HAP-1 (cell line): Measurements from ENCODE around the gene MCM3.
A peak's percentile ranks its signal among the peaks of the same experiment; 100 is the strongest.

ENCODE experiments used
- DNase-seq, 2 experiments: peaks; one replicate each; pipeline ENCODE4 v3.0.0-alpha.2; 2016 to 2020; ENCODE audit warnings: low spot score in 2 of 2
- H3K27me3 ChIP-seq: fragments of 250-450 bp; sonication (Bioruptor Pico); 2 replicates; pipeline ENCODE4 v1.5.1; 2020; ENCODE audit warnings: low read depth, mild to moderate bottlenecking, moderate library complexity
- H3K36me3 ChIP-seq: fragments of 250-450 bp; sonication (Bioruptor Pico); replicated peaks from 2 replicates; pipeline ENCODE4 v1.5.1; 2020; ENCODE audit warnings: mild to moderate bottlenecking
- H3K4me1 ChIP-seq: fragments of 250-450 bp; sonication (Bioruptor Pico); 2 replicates; pipeline ENCODE4 v1.5.1; 2020; ENCODE audit warnings: mild to moderate bottlenecking
- H3K4me3 ChIP-seq: fragments of 250-450 bp; sonication (Bioruptor Pico); 2 replicates; pipeline ENCODE4 v1.5.1; 2020; ENCODE audit warnings: mild to moderate bottlenecking, moderate library complexity
- H3K9me3 ChIP-seq: fragments of 250-450 bp; sonication (Bioruptor Pico); 2 replicates; pipeline ENCODE4 v1.5.1; 2020; ENCODE audit warnings: mild to moderate bottlenecking, moderate library complexity
- in situ Hi-C: fragments of 300-500 bp; cut with MboI; formaldehyde crosslinking; loops from 3 replicates; pipeline ENCODE4 v1.14.3; 2020; ENCODE audit warnings: low sequenced_read_pairs, inconsistent platforms, mixed read lengths

MCM3 gene

DNA sequence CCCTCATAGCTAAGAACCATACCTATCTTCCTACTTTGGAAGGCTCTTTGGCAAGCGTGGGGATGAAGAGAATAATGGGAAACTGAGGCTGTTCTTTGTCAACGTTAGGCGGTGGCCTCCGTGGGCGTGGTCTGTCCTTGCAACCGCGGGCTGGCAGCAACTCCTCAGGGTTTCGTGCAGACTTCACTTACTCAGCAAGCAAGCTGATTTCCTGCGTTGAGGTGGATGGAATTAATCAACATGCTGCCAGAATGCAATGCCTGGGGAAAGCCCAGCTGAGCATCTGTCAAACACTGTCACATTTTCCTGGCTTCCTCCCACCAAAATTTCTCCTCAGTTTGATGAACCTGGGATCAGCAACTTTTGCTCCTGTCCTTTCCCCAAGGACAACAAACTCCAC lies 31.0 kb downstream of the MCM3 start:
- Histone ChIP-seq H3K4me1 (no peaks in the 10 kb centered on the region), H3K27me3 (peaks cover 11% of the 10 kb centered on the region; the same call in 1 of the 2 replicates), H3K4me3 (no peak overlapping the region), H3K36me3 (no peaks in the 10 kb centered on the region), H3K9me3 (no peaks in the 10 kb centered on the region)
- in situ Hi-C loops: no loop called here
- no peak for DNase-seq

- no peak overlapping the region for H3K4me3 ChIP-seq
- H3K4me1 ChIP-seq: no peaks in the 10 kb centered on the region
- in situ Hi-C loops: no loop called here
- no peaks in the 10 kb centered on the region for H3K9me3 ChIP-seq
- H3K36me3 ChIP-seq: no peaks in the 10 kb centered on the region
- peaks cover 11% of the 10 kb centered on the region; the same call in 1 of the 2 replicates for H3K27me3 ChIP-seq
- DNase-seq: no peak
Observed at GRCh38 chr6:52251113-52251512, 33.4 kb downstream of the MCM3 start.

GRCh38 chr6:52249078-52249477 lies 35.5 kb downstream of the MCM3 start:
- DNase-seq: no peak
- no peaks in the 10 kb centered on the region for H3K36me3 ChIP-seq
- H3K4me3 ChIP-seq: no peak overlapping the region
- H3K4me1 ChIP-seq: no peaks in the 10 kb centered on the region
- in situ Hi-C loops: no loop called here
- H3K27me3 ChIP-seq: peaks cover 9% of the 10 kb centered on the region; the same call in 1 of the 2 replicates
- no peaks in the 10 kb centered on the region for H3K9me3 ChIP-seq

- H3K4me1 ChIP-seq: no peaks in the 10 kb centered on the region
- 0 out of 2 replicates have a peak, but pooled peaks cover 6% of the 10 kb centered on the region for H3K27me3 ChIP-seq
- H3K4me3 ChIP-seq: no peak overlapping the region
- DNase-seq: no peak
- in situ Hi-C loops: no loop called here
- no peaks in the 10 kb centered on the region for H3K36me3 ChIP-seq
- H3K9me3 ChIP-seq: no peaks in the 10 kb centered on the region
Observed at GRCh38 chr6:52245425-52245824, 39.1 kb downstream of the MCM3 start.

GRCh38 chr6:52244400-52244799 lies 40.1 kb downstream of the MCM3 start, which contains the start of gene IL17F:
Gene IL17F, minus strand, starts transcription at chr6:52244500. Its CDS starts 71 bp downstream, at chr6:52244429.
- no peak within 1 kb of the TSS for H3K4me3 ChIP-seq
- in situ Hi-C loops: no loop called here
- DNase-seq: no peak
- H3K9me3 ChIP-seq: no peaks in the 10 kb centered on the region
- H3K4me1 ChIP-seq: no peaks in the 10 kb centered on the region
- H3K27me3 ChIP-seq: 0 out of 2 replicates have a peak, but pooled peaks cover 3% of the 10 kb centered on the region
- no peaks in the 10 kb centered on the region for H3K36me3 ChIP-seq

GRCh38 chr6:52243282-52243893 lies 41.2 kb downstream of the MCM3 start:
- no peak overlapping the region for H3K4me3 ChIP-seq
- no peaks in the 10 kb centered on the region for H3K9me3 ChIP-seq
- no peak for DNase-seq
- H3K4me1 ChIP-seq: no peaks in the 10 kb centered on the region
- no peaks in the 10 kb centered on the region for H3K36me3 ChIP-seq
- in situ Hi-C loops: no loop called here
- H3K27me3 ChIP-seq: 0 out of 2 replicates have a peak, but pooled peaks cover 3% of the 10 kb centered on the region

DNA sequence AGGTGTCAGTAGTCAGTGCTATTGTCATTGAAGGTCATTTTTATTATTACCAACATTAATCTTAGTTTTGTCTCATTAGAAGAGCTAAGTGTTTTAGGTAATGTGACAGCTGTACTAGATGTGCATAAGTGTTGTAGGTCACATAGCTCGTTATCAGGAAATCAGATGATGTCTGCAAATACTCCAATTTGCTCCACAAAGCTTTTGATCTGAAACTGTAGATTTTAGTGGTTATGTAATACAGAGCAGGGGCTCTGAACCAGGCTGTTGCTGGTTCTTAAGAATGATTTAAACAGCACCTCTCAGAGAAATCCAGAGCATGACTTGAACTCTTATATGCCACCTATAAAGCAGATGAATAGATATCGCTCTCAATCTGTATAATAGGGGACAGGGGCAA lies 42.7 kb downstream of the MCM3 start:
- in situ Hi-C loops: no loop called here
- Histone ChIP-seq H3K4me3 (no peak overlapping the region), H3K27me3 (0 out of 2 replicates have a peak, but pooled peaks cover 3% of the 10 kb centered on the region), H3K36me3 (no peaks in the 10 kb centered on the region), H3K4me1 (no peaks in the 10 kb centered on the region), H3K9me3 (no peaks in the 10 kb centered on the region)
- no peak for DNase-seq

GRCh38 chr6:52233975-52234823 lies 50.3 kb downstream of the MCM3 start:
- DNase-seq: peak; percentile 66 to 67
- H3K4me1 ChIP-seq: no peaks in the 10 kb centered on the region
- no peaks in the 10 kb centered on the region for H3K36me3 ChIP-seq
- no peaks in the 10 kb centered on the region for H3K9me3 ChIP-seq
- H3K4me3 ChIP-seq: no peak overlapping the region
- in situ Hi-C loops: no loop called here
- H3K27me3 ChIP-seq: peaks cover 2% of the 10 kb centered on the region

DNA sequence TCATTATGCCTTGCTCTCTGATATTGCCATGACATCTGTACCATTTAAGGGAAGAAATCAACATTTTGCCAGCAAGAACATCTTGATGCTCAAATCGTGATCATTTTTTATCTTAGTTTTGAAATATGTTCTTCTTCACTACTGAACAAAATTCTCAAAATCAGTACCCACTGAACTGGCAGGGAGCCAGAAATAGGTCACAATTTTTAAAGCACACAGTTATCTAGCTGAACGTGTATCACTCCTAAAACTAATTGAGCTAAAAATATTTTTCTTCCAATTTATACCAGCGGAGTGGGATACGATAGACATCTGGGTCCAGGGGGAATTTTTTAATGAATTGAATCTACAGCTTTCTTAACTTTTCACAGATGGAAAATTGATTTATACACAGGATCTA lies 51.5 kb downstream of the MCM3 start:
- no peak for DNase-seq
- in situ Hi-C loops: no loop called here

GRCh38 chr6:52231406-52232127 lies 53.0 kb downstream of the MCM3 start:
- Histone ChIP-seq H3K4me3 (no peak overlapping the region), H3K36me3 (no peaks in the 10 kb centered on the region), H3K9me3 (no peaks in the 10 kb centered on the region), H3K27me3 (peaks cover 2% of the 10 kb centered on the region), H3K4me1 (no peaks in the 10 kb centered on the region)
- DNase-seq: no peak
- in situ Hi-C loops: no loop called here

More for the DNA sequence above, 51.5 kb downstream of the MCM3 start:
- Histone ChIP-seq H3K27me3 (peaks cover 2% of the 10 kb centered on the region), H3K4me3 (no peak overlapping the region), H3K36me3 (no peaks in the 10 kb centered on the region), H3K9me3 (no peaks in the 10 kb centered on the region), H3K4me1 (no peaks in the 10 kb centered on the region)

- H3K9me3 ChIP-seq: no peaks in the 10 kb centered on the region
- in situ Hi-C loops: no loop called here
- no peaks in the 10 kb centered on the region for H3K4me1 ChIP-seq
- peaks cover 2% of the 10 kb centered on the region; the same call in 1 of the 2 replicates for H3K27me3 ChIP-seq
- H3K36me3 ChIP-seq: no peaks in the 10 kb centered on the region
- H3K4me3 ChIP-seq: no peak overlapping the region
- DNase-seq: no peak
Observed at GRCh38 chr6:52230685-52231084, 53.9 kb downstream of the MCM3 start.

- in situ Hi-C loops: no loop called here
- no peak for DNase-seq
- Histone ChIP-seq H3K36me3 (no peaks in the 10 kb centered on the region), H3K4me3 (no peak overlapping the region), H3K4me1 (no peaks in the 10 kb centered on the region), H3K9me3 (no peaks in the 10 kb centered on the region), H3K27me3 (no peaks in the 10 kb centered on the region)
Observed at GRCh38 chr6:52227495-52227894, 57.0 kb downstream of the MCM3 start.

DNA sequence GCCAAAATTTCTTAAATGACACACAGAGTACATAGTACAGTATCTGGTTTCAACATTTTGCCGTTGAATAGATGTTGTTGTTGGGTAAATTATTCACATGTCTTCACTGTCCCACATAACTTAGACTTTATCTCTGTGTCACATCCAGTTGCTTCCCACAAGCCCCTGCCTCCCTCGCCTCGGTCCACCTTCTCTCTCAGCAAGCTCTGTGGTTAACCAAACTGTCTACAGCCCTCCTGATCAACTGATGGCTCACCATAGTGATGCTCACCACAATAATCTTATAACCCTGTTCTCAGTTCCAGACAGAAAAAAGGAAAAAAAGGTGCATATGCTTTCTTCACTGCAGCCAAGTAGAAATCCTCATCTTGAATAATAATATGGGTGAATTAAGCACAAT lies 63.2 kb downstream of the MCM3 start:
- H3K27me3 ChIP-seq: 0 out of 2 replicates have a peak, but pooled peaks cover 4% of the 10 kb centered on the region
- DNase-seq: no peak
- in situ Hi-C loops: no loop called here
- H3K9me3 ChIP-seq: no peaks in the 10 kb centered on the region
- no peaks in the 10 kb centered on the region for H3K4me1 ChIP-seq
- H3K4me3 ChIP-seq: no peak overlapping the region
- no peaks in the 10 kb centered on the region for H3K36me3 ChIP-seq
